Aorta (tissue), 5 donors: Measurements from ENCODE around the gene KRT40. TPM values are rescaled to one million over a fixed set of nuclear protein-coding genes. Genes with fewer than 3 reads are reported as not detected.

Experiments used
- ATAC-seq: fragments of 200-7000 bp; cut with Tn5 transposase; one replicate; pipeline ENCODE4 v1.9.1; 2022; ENCODE audit warnings: moderate library complexity; ENCODE audit not compliant: low FRiP score
- DNase-seq, 2 donors: peaks; one replicate each; pipeline ENCODE4 v3.0.0-alpha.2; 2020
- H3K27ac ChIP-seq, 2 donors: one replicate each; pipeline ENCODE4 v1.5.1; 2013; ENCODE audit warnings: low read length in 2 of 2, mild to moderate bottlenecking in 2 of 2, moderate library complexity in 2 of 2, control low read depth in 1 of 2, inconsistent platforms in 1 of 2, low read depth in 1 of 2
- H3K27me3 ChIP-seq, 2 donors: one replicate each; pipeline ENCODE4 v1.6.1; 2013; ENCODE audit warnings: control low read depth in 1 of 2, low read length in 1 of 2, mild to moderate bottlenecking in 1 of 2, moderate library complexity in 1 of 2; ENCODE audit not compliant: insufficient read depth in 2 of 2, control insufficient read depth in 1 of 2
- H3K36me3 ChIP-seq, 2 donors: one replicate each; pipeline ENCODE4 v1.6.1; 2013; ENCODE audit warnings: control low read depth in 1 of 2, low read length in 1 of 2, mild to moderate bottlenecking in 1 of 2; ENCODE audit not compliant: insufficient read depth in 2 of 2, control insufficient read depth in 1 of 2
- H3K4me1 ChIP-seq, 2 donors: one replicate each; pipeline ENCODE4 v1.6.1; 2013; ENCODE audit warnings: low read length in 2 of 2, control low read depth in 1 of 2, mild to moderate bottlenecking in 1 of 2, moderate library complexity in 1 of 2; ENCODE audit not compliant: insufficient read depth in 2 of 2, control insufficient read depth in 1 of 2
- H3K4me3 ChIP-seq, 2 donors: one replicate each; pipeline ENCODE4 v1.5.1; 2013; ENCODE audit warnings: low read length in 2 of 2, control low read depth in 1 of 2, mild to moderate bottlenecking in 1 of 2
- H3K9me3 ChIP-seq: one replicate; pipeline ENCODE4 v1.6.1; 2013; ENCODE audit warnings: mild to moderate bottlenecking, low read length; ENCODE audit not compliant: control insufficient read depth
- WGBS, 2 donors: extraction: QIAGEN DNeasy Blood & Tissue Kit; methylation state at CpG; one replicate each; pipeline ENCODE4 v1.1.7; 2013; 5-methylcytosine and 5-hydroxymethylcytosine counted together
- intact Hi-C, 2 donors: fragments of 100-400 bp; cut with DNase I; formaldehyde crosslinking; loops; one replicate each; pipeline versions ENCODE4 v1.14.2 to v1.15.0; 2022
- polyA plus RNA-seq, 2 donors: library from polyadenylated mRNA; stranded (reverse); fragments of 200-250 nt; gene quantifications; one replicate each; pipeline ENCODE4 v1.2.3, GENCODE V29; 2013
- total RNA-seq, 2 donors: library from RNA; stranded (reverse); fragmentation: NEBNext Ultra II Directional; extraction: Animal tissue kit (Norgen Biotek cat#: 25700); gene quantifications; one replicate each; pipeline ENCODE4 v1.2.1, GENCODE V29; 2021
- donor health status: healthy with polysubstance abuse.
- donor health status: Bipolar disorder and iron deficiency.
- donor health status: DM: no; HTN: no; CAD: no.
- donor health status: DM: no; HTN: no; CAD: no.
- donor health status: DM: yes; HTN: yes; CAD: no.

Gene KRT40
- total and polyA plus RNA-seq, 4 donors = not detected

DNA sequence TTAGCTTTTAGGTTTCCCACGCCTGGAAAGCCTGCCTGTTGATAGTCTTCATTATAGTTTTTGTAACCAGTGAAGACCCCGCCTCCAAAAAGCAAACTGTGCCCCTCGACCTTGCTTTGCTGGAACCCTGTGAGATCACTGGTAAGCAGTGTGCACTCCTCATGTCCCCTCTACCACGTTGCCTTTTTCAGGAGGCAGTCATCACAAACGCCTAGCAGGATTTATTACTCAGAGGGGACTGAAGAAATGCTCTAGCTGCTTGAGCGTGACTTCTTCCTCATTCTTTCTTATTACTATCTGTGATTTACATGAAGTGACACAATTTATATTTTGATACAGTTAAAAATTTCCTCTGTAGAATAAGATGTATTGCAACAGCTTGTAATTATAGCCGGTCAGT lies 31.3 kb upstream of the KRT40 start:
- H3K4me1 ChIP-seq = no peaks in the 10 kb centered on the region
- 23 to 37% methylated on average over 7 of the region's 7 CpGs for WGBS, 2 donors

DNA sequence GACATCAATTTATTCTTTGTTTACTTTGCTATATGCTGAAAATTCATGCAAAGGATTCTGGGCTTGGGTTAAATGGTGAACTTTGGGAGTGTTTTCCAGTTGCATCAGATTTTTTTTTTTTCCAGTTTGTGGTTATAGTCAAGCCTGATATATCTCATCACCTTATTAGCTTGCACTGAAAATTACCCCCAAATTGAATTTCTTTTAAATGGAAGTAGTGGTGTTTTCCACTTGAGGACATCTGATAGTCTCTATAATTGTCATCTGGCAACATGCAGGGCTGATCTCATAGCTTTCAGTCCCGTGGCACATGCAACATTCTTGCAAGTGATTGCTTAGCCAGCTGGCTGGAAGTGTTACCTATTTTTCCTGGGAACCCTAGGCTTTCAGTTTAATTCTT lies 29.5 kb upstream of the KRT40 start:
- Histone ChIP-seq H3K36me3 (no peaks in the 10 kb centered on the region), H3K27ac (no peak overlapping the region), H3K4me1 (no peaks in the 10 kb centered on the region), H3K4me3 (no peak overlapping the region), H3K9me3 (peaks cover 2% of the 10 kb centered on the region), H3K27me3 (no peaks in the 10 kb centered on the region)
- no peak for DNase-seq
- WGBS, 2 donors = 4 to 5% methylated on average over 1 of the region's 1 CpG
- ATAC-seq = no peak
- intact Hi-C loops = no loop called here

More for the DNA sequence above, 31.3 kb upstream of the KRT40 start:
- Histone ChIP-seq H3K27me3 (no peaks in the 10 kb centered on the region), H3K4me3 (no peak overlapping the region), H3K9me3 (peaks cover 2% of the 10 kb centered on the region), H3K36me3 (no peaks in the 10 kb centered on the region), H3K27ac (no peak overlapping the region)
- DNase-seq (no peak), ATAC-seq (no peak)
- intact Hi-C loops = no loop called here

DNA sequence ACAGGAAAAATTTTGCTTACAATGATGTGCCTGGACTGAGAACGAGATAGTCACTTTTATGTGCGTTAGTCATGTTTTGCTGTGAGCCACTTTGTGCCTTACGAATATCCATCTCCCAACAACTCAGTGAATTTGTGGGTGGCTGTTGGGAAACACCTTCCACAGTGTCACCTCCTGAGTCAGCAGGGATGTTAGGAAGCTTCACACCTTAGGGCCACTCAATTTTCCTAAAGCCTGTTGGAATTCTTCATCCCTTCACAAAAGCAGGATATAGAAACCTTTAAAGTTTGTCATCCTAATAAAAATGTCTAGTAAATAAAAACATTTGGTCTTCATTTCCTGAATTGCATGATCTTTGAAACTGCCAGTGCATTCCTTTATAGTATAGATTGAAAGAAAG lies 29.1 kb upstream of the KRT40 start:
- H3K36me3 ChIP-seq = no peaks in the 10 kb centered on the region
- intact Hi-C loops = no loop called here
- no peaks in the 10 kb centered on the region for H3K9me3 ChIP-seq
- no peak overlapping the region for H3K27ac ChIP-seq
- H3K27me3 ChIP-seq = no peaks in the 10 kb centered on the region
- ATAC-seq (no peak), DNase-seq (no peak)
- 69 to 78% methylated on average over 3 of the region's 3 CpGs for WGBS, 2 donors
- H3K4me3 ChIP-seq = no peak overlapping the region
- H3K4me1 ChIP-seq = no peaks in the 10 kb centered on the region

DNA sequence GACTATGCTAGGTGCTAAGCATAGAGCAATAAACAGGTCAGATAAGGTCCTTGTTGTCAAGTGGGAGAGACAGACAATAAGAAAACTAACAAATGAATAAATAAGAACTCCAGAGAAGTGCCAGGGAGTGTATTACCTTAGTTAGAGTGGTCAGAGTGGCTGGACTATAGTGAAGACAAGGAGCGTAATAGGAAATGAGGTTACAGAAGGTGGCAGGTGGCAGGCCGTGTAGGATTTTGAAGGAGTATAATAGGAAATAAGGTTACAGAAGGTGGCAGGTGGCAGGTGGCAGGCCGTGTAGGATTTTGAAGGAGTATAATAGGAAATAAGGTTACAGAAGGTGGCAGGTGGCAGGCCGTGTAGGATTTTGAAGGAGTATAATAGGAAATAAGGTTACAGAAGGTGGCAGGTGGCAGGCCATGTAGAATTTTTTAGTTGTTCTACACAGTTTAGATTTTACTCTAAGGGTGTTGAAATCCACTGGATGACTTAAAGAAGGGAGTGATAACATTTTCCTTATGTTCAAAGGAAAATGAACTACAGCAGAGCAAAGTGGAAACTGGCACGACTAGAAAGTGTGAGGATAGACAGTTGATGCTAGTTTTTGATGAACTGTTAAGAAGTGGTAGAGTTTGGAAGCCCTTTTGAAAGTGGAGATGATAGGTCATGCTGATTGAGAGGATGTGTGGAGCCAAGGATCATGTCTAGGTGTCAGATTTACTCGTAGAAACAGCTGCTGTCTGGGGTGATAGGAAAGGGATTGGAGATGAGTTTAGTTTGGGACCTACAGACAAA lies 28.4 kb upstream of the KRT40 start:
- DNase-seq (no peak), ATAC-seq (no peak)
- no peak overlapping the region for H3K4me3 ChIP-seq
- H3K9me3 ChIP-seq = no peaks in the 10 kb centered on the region
- H3K4me1 ChIP-seq = no peaks in the 10 kb centered on the region
- no peaks in the 10 kb centered on the region for H3K27me3 ChIP-seq
- H3K36me3 ChIP-seq = no peaks in the 10 kb centered on the region
- no peak overlapping the region for H3K27ac ChIP-seq
- WGBS, 2 donors = 70% methylated on average over 6 of the region's 6 CpGs
- intact Hi-C loops = no loop called here

DNA sequence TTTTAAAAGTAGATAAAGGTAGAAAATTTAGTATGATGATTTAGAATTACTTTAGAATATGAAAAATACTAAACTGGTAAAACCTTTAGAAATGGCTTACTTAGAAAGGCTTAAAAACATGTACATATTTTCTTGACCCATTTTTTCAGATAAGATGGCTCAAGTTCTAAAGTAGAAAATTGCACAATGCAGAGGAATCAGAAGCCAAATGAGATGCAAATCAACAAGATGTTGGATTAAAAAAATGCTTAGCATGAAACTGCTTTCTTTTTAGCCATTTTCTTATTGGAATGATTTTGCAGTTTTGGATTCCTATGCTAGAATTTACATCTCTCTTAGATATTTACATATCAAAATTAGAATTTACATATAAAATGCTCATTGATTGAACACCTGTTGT lies 26.3 kb upstream of the KRT40 start:
- no peaks in the 10 kb centered on the region for H3K4me1 ChIP-seq
- H3K36me3 ChIP-seq = no peaks in the 10 kb centered on the region
- ATAC-seq = no peak
- DNase-seq = no peak
- H3K4me3 ChIP-seq = no peak overlapping the region
- intact Hi-C loops = no loop called here
- no peaks in the 10 kb centered on the region for H3K9me3 ChIP-seq
- no peaks in the 10 kb centered on the region for H3K27me3 ChIP-seq
- no peak overlapping the region for H3K27ac ChIP-seq

DNA sequence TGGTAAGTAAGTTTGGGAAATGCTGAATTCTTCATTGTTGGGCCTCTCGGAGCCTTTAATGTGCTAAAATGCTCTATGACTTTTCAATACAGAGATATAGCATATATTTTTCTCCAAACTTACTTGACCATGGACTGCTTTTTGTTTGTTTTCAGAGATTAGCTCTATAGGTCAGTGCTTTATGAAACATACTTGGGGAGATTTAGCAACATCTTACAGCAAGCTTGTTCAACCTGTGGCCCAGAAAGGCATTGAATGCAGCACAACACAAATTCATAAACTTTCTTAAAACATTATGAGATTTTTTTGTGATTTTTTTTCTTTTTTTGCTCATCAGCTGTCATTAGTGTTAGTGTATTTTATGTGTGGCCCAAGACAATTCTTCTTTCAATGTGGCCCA lies 25.8 kb upstream of the KRT40 start:
- Histone ChIP-seq H3K27me3 (no peaks in the 10 kb centered on the region), H3K4me3 (no peak overlapping the region), H3K27ac (no peak overlapping the region), H3K36me3 (no peaks in the 10 kb centered on the region), H3K9me3 (no peaks in the 10 kb centered on the region), H3K4me1 (no peaks in the 10 kb centered on the region)
- ATAC-seq = no peak
- intact Hi-C loops = no loop called here
- 79 to 85% methylated on average over 1 of the region's 1 CpG for WGBS, 2 donors
- DNase-seq = no peak

DNA sequence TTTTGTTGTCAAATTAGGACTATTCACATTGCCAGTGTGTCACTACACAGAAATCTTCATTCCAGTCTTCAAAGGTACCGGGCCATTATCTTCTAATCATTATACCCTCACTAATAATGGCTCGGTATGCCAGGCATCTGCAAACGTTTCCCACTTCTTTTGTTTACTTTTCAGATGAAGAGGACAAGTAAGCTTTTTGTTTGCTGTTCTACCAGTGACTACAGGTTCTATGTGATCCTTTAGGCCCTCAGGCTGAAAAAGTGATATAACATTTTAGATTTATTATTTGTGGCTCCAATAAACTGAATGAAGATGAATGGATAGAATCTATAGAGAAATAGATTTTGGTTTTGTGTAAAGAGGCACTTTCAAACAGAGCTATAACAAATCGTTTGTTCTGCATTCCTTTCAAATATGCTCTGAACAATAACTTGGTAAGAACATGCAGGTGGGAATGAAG lies 25.2 kb upstream of the KRT40 start:
- Histone ChIP-seq H3K4me3 (no peak overlapping the region), H3K27ac (no peak overlapping the region), H3K4me1 (no peaks in the 10 kb centered on the region), H3K36me3 (no peaks in the 10 kb centered on the region), H3K27me3 (no peaks in the 10 kb centered on the region), H3K9me3 (no peaks in the 10 kb centered on the region)
- intact Hi-C loops = no loop called here
- DNase-seq (no peak), ATAC-seq (no peak)
- WGBS, 2 donors = 40 to 46% methylated on average over 4 of the region's 4 CpGs

DNA sequence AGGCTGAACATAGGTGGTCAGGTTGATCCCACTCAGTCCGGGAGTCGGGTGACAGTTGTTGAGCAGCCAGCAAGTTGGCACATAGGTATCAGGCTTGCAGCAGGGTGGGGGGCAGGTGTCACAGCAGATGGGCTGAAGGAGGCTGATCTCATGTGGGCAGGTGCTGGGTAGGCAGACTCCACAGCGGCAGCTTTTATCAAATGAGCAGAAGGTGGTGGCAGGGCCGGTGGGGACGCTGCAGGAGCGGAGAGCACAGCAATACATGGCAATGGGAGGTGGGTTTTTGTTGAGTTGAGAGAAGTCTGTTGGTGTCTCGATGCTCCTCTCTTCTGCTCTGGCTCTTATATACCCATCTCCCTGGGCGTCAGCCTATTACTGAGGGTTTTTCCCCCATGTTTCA lies 24.7 kb upstream of the KRT40 start, which contains the start of gene KRTAP3-1:
KRTAP3-1 (minus strand) TSS at position 318 of the 400 bp plus-strand sequence; CDS start at position 264, 54 bp downstream.
- DNase-seq (no peak), ATAC-seq (no peak)
- Histone ChIP-seq H3K36me3 (no peaks in the 10 kb centered on the region), H3K9me3 (no peaks in the 10 kb centered on the region), H3K4me1 (no peaks in the 10 kb centered on the region), H3K27ac (no peak within 1 kb of the TSS), H3K27me3 (no peaks in the 10 kb centered on the region), H3K4me3 (no peak within 1 kb of the TSS)
- intact Hi-C loops = no loop called here
- 79 to 83% methylated on average over 8 of the region's 8 CpGs for WGBS, 2 donors

DNA sequence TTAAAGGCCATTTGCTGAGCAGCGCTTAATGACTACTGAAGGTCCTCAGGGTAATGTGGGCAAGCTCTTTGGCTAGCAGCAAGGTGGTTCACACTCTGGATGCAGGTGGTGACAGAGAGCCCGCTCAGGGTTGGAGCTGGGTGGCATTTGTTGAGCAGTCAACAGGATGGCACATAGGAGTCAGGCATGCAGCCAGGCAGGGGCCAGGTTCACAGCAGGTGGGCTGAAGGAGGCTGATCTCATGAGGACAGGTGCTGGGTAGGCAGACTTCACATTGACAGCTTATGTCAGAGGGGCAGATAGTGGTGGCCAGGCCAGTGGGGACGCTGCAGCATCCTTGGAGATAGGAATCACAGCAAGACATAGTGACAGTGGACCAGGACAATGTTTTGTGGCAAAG lies 20.3 kb upstream of the KRT40 start:
- H3K4me3 ChIP-seq = no peak overlapping the region
- intact Hi-C loops = no loop called here
- no peaks in the 10 kb centered on the region for H3K9me3 ChIP-seq
- no peaks in the 10 kb centered on the region for H3K27me3 ChIP-seq
- DNase-seq (no peak), ATAC-seq (no peak)
- no peak overlapping the region for H3K27ac ChIP-seq
- no peaks in the 10 kb centered on the region for H3K36me3 ChIP-seq
- no peaks in the 10 kb centered on the region for H3K4me1 ChIP-seq
- 82 to 89% methylated on average over 3 of the region's 3 CpGs for WGBS, 2 donors
